ENCODE measurements around the gene EQTN. TPM values are rescaled to one million over a fixed set of nuclear protein-coding genes. Genes with fewer than 3 reads are reported as not detected.

Gene EQTN
- total and polyA plus RNA-seq, 2 donors (not counting 1 experiment from before 2014, with no cell fraction given): 0.58 TPM; not detected in 1

- DNase-seq: peak; percentile 84
- peaks cover 10% of the 10 kb centered on the region for H3K4me1 Mint-ChIP-seq
- 36% methylated on average over 4 of the region's 7 CpGs for WGBS (ENCODE audit: insufficient coverage)
- no peaks in the 10 kb centered on the region for H4K20me1 ChIP-seq (ENCODE audit: control insufficient read depth, insufficient read depth, low read length, poor library complexity, severe bottlenecking)
- H3K27ac Mint-ChIP-seq: no peak overlapping the region
- CTCF ChIA-PET: interaction anchor here (0.6 to 10.0 kb wide), 55 partner anchors 9 to 1201 kb away, joined by 3 to 395 read pairs (median 4); partner anchors contain the start of genes IFNK and MOB3B
- peaks cover 9% of the 10 kb centered on the region for H3K79me2 ChIP-seq (ENCODE audit: control insufficient read depth, insufficient read depth, low read length)
- no peak overlapping the region for H3K4me3 ChIP-seq (ENCODE audit: control extremely low read depth in 1 of 5, extremely low read depth in 1 of 5, insufficient read depth in 1 of 5, low read depth in 2 of 5, low read length in 4 of 5)
- intact Hi-C loops (cut with micrococcal nuclease): loop anchor here (1.0 to 5.0 kb wide), 6 partner anchors 19 to 215 kb away; partner anchors contain the start of gene MOB3B
- H2AFZ ChIP-seq (ENCODE audit: insufficient read depth, low read depth, low read length, poor library complexity, severe bottlenecking): peak overlapping the region; percentile 61
- no peaks in the 10 kb centered on the region for H3K9me3 ChIP-seq (ENCODE audit: control extremely low read depth in 1 of 3, control insufficient read depth in 2 of 3, insufficient read depth in 1 of 3, low read length in 2 of 3)
- peak; percentile 96 for ATAC-seq (ENCODE audit: low read depth)
- peaks cover 6 to 12% of the 10 kb centered on the region in 2 donors for H3K4me1 ChIP-seq (ENCODE audit: control insufficient read depth in 2 of 2, insufficient read depth in 2 of 2, low read length in 2 of 2)
- no peaks in the 10 kb centered on the region for H3K27me3 ChIP-seq (replicated peaks in 1 of 4; ENCODE audit: control extremely low read depth in 1 of 4, control insufficient read depth in 3 of 4, insufficient read depth in 4 of 4, low read length in 3 of 4)
- peaks cover under 1 to 30% of the 10 kb centered on the region in 2 experiments for H3K36me3 ChIP-seq (replicated peaks in 1 of 2; ENCODE audit: control extremely low read depth in 1 of 2, control insufficient read depth in 1 of 2, extremely low read depth in 1 of 2, insufficient read depth in 2 of 2, low read length in 1 of 2)
- POLR2A ChIA-PET: interaction anchor here (0.7 to 1.6 kb wide), 3 partner anchors 194 to 230 kb away, joined by 3 to 12 read pairs (median 5); partner anchors contain the start of gene MOB3B
- TF ChIP-seq EZH2 (IDR thresholded peaks at IDR 0.05; ENCODE audit: borderline replicate concordance, insufficient read depth, low read depth, low read length, poor library complexity, severe bottlenecking) (no peak), CTCF (IDR thresholded peaks at IDR 0.05) (peak; percentile 91)
- no peak overlapping the region for H3K27ac ChIP-seq (ENCODE audit: low read length in 2 of 2)
- no peaks in the 10 kb centered on the region for H3K27me3 Mint-ChIP-seq
- no peak overlapping the region for H3K4me3 Mint-ChIP-seq
- H3K9ac ChIP-seq (ENCODE audit: low read length): no peak overlapping the region
- H3K9me3 Mint-ChIP-seq (ENCODE audit: insufficient read depth): no peaks in the 10 kb centered on the region
- peak overlapping the region; percentile 28 for H3K4me2 ChIP-seq (replicated peaks; ENCODE audit: low read depth, low read length, poor library complexity, severe bottlenecking)
Measured at GRCh38 chr9:27333241-27334052, 36.5 kb upstream of the EQTN start.

DNA sequence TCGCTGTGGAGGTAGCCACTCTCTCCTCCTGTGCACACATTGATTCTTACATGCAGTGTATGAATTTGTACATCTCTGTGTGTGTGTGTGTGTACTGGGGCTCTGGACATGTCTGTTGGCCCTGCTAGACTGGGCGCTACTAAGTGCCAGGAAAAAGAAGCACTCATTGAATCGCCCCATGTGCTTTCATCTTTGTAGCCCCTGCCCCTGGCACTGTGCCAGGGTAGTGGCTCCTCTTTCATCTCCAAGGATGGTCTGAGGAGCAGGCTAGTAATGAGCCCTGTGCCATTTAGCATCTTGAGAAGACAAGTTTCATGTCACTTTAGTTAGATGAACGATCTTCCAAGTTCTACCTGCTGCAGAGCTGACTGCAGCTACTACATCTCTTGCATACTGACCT lies 34.4 kb upstream of the EQTN start:
- H2AFZ ChIP-seq (ENCODE audit: insufficient read depth, low read depth, low read length, poor library complexity, severe bottlenecking): no peak overlapping the region
- H3K27ac Mint-ChIP-seq: no peak overlapping the region
- H3K4me1 Mint-ChIP-seq: peaks cover 8% of the 10 kb centered on the region
- H3K4me3 Mint-ChIP-seq: no peak overlapping the region
- H4K20me1 ChIP-seq (ENCODE audit: control insufficient read depth, insufficient read depth, low read length, poor library complexity, severe bottlenecking): no peaks in the 10 kb centered on the region
- DNase-seq: no peak
- POLR2A ChIA-PET: no interaction called here
- no peak for ATAC-seq (ENCODE audit: low read depth)
- intact Hi-C loops (cut with micrococcal nuclease): loop anchor here (5.0 kb wide), 3 partner anchors 36 to 131 kb away; no protein-coding TSS in a partner anchor
- TF ChIP-seq EZH2 (IDR thresholded peaks at IDR 0.05; ENCODE audit: borderline replicate concordance, insufficient read depth, low read depth, low read length, poor library complexity, severe bottlenecking): no peak
- TF ChIP-seq CTCF (IDR thresholded peaks at IDR 0.05): no peak
- no peaks in the 10 kb centered on the region for H3K27me3 Mint-ChIP-seq
- no peak overlapping the region for H3K4me2 ChIP-seq (replicated peaks; ENCODE audit: low read depth, low read length, poor library complexity, severe bottlenecking)
- CTCF ChIA-PET: interaction anchor here (0.8 to 10.0 kb wide), 9 partner anchors 10 to 224 kb away, joined by 3 to 395 read pairs (median 11); partner anchors contain the start of genes IFNK and MOB3B
- H3K9ac ChIP-seq (ENCODE audit: low read length): no peak overlapping the region
- H3K9me3 Mint-ChIP-seq (ENCODE audit: insufficient read depth): no peaks in the 10 kb centered on the region
- H3K4me1 ChIP-seq (ENCODE audit: control insufficient read depth in 2 of 2, insufficient read depth in 2 of 2, low read length in 2 of 2): peaks cover 6 to 9% of the 10 kb centered on the region in 2 donors
- no peaks in the 10 kb centered on the region for H3K27me3 ChIP-seq (replicated peaks in 1 of 4; ENCODE audit: control extremely low read depth in 1 of 4, control insufficient read depth in 3 of 4, insufficient read depth in 4 of 4, low read length in 3 of 4)
- no peak overlapping the region for H3K4me3 ChIP-seq (ENCODE audit: control extremely low read depth in 1 of 5, extremely low read depth in 1 of 5, insufficient read depth in 1 of 5, low read depth in 2 of 5, low read length in 4 of 5)
- 95% methylated on average over 3 of the region's 4 CpGs for WGBS (ENCODE audit: insufficient coverage)
- peaks cover 7% of the 10 kb centered on the region for H3K79me2 ChIP-seq (ENCODE audit: control insufficient read depth, insufficient read depth, low read length)
- peaks cover 6 to 35% of the 10 kb centered on the region in 2 experiments for H3K36me3 ChIP-seq (replicated peaks in 1 of 2; ENCODE audit: control extremely low read depth in 1 of 2, control insufficient read depth in 1 of 2, extremely low read depth in 1 of 2, insufficient read depth in 2 of 2, low read length in 1 of 2)
- no peaks in the 10 kb centered on the region for H3K9me3 ChIP-seq (ENCODE audit: control extremely low read depth in 1 of 3, control insufficient read depth in 2 of 3, insufficient read depth in 1 of 3, low read length in 2 of 3)
- H3K27ac ChIP-seq (ENCODE audit: low read length in 2 of 2): no peak overlapping the region
